GM18868 (cell line): ENCODE data around the gene EPC2.
"Not testable (repeated sequence)": the region's sequence is repeated elsewhere in the genome, so short reads cannot be mapped to it uniquely, and the experiment has no call there.

Experiments
- ATAC-seq: cut with Tn5 transposase; IDR thresholded peaks from one replicate; pipeline ENCODE4 v1.9.1; 2021; ENCODE audit warnings: mild to moderate bottlenecking, moderate library complexity; ENCODE audit not compliant: unreplicated experiment

The EPC2 gene

GRCh38 chr2:148721991-148722777 is 77.6 kb downstream of the EPC2 start:
- ATAC-seq: no peak

GRCh38 chr2:148725564-148725963 is 81.0 kb downstream of the EPC2 start:
- ATAC-seq: peak; percentile 30

GRCh38 chr2:148726228-148726627 is 81.7 kb downstream of the EPC2 start:
- ATAC-seq: peak; percentile 69

GRCh38 chr2:148730085-148730484 is 85.5 kb downstream of the EPC2 start:
- ATAC-seq: no peak

- no peak for ATAC-seq
Measured at GRCh38 chr2:148737742-148738141, 93.2 kb downstream of the EPC2 start.

GRCh38 chr2:148739454-148740105 is 95.0 kb downstream of the EPC2 start:
- ATAC-seq: peak; percentile 53

- no peak for ATAC-seq
Measured at GRCh38 chr2:148742373-148742772, 97.8 kb downstream of the EPC2 start.

- ATAC-seq: no peak
Measured at GRCh38 chr2:148745151-148745851, 100.8 kb downstream of the EPC2 start.

GRCh38 chr2:148746973-148747372 is 102.4 kb downstream of the EPC2 start:
- no peak for ATAC-seq

GRCh38 chr2:148751907-148752306 is 107.4 kb downstream of the EPC2 start:
- ATAC-seq: no peak

- ATAC-seq: no peak
Measured at GRCh38 chr2:148752977-148753376, 108.4 kb downstream of the EPC2 start.

- ATAC-seq: no peak
Measured at GRCh38 chr2:148754864-148755263, 110.3 kb downstream of the EPC2 start.

GRCh38 chr2:148756292-148756975 is 111.9 kb downstream of the EPC2 start:
- ATAC-seq: no peak

- no peak for ATAC-seq
Measured at GRCh38 chr2:148764815-148765214, 120.3 kb downstream of the EPC2 start.

GRCh38 chr2:148770047-148770446 is 125.5 kb downstream of the EPC2 start:
- ATAC-seq: no peak

- ATAC-seq: no peak
Measured at GRCh38 chr2:148781544-148781943, 137.0 kb downstream of the EPC2 start.

- no peak for ATAC-seq
Measured at GRCh38 chr2:148789059-148789458, 144.5 kb downstream of the EPC2 start.

GRCh38 chr2:148790172-148790571 is 145.6 kb downstream of the EPC2 start:
- not testable (repeated sequence) for ATAC-seq

GRCh38 chr2:148794558-148794957 is 150.0 kb downstream of the EPC2 start:
- ATAC-seq: no peak

- no peak for ATAC-seq
Measured at GRCh38 chr2:148796735-148797512, 152.4 kb downstream of the EPC2 start.
